ENCODE results near the gene EPHB2. TPM values are rescaled to one million over a fixed set of nuclear protein-coding genes. Genes with fewer than 3 reads are reported as not detected.

Gene EPHB2
- total and polyA plus RNA-seq, 2 of the 13 experiments (the other 11 are each of a cell fraction or from before 2014, with no cell fraction given) = 0.03 to 0.11 TPM

GRCh38 chr1:22963044-22963677, 252.5 kb downstream of the EPHB2 start (continued):
- TF ChIP-seq TRAFD1 (CRISPR knock-in tag; IDR thresholded peaks at IDR 0.05; ENCODE audit: borderline replicate concordance) (no peak), ZNF607 (CRISPR knock-in tag; IDR thresholded peaks at IDR 0.05; ENCODE audit: borderline replicate concordance) (no peak; the same call in 1 of the 2 replicates), ZNF513 (CRISPR knock-in tag; conservative IDR thresholded peaks at IDR 0.05) (no peak), FOXP1 (IDR thresholded peaks at IDR 0.05) (no peak), FOXP1 (CRISPR knock-in tag; IDR thresholded peaks at IDR 0.05) (peak; percentile 32; the same call in 1 of the 2 replicates), DMTF1 (CRISPR knock-in tag; IDR thresholded peaks at IDR 0.05) (no peak), BRCA1 (CRISPR knock-in tag; IDR thresholded peaks at IDR 0.05) (peak; percentile 8; the same call in 1 of the 2 replicates), STAT6 (CRISPR knock-in tag; IDR thresholded peaks at IDR 0.05; ENCODE audit: borderline replicate concordance) (no peak), THRA (CRISPR knock-in tag; IDR thresholded peaks at IDR 0.05; ENCODE audit: borderline replicate concordance) (peak; percentile 42; the same call in 1 of the 2 replicates), ZNF562 (CRISPR knock-in tag; IDR thresholded peaks at IDR 0.05; ENCODE audit: borderline replicate concordance) (no peak), ZNF772 (CRISPR knock-in tag; IDR thresholded peaks at IDR 0.05) (0 out of 2 replicates have a peak, but pooled peaks have one; percentile 46), SIX1 (CRISPR knock-in tag; IDR thresholded peaks at IDR 0.05; ENCODE audit: borderline replicate concordance) (no peak), ZNF138 (CRISPR knock-in tag; IDR thresholded peaks at IDR 0.05; ENCODE audit: low read depth) (no peak), ZSCAN20 (CRISPR knock-in tag; IDR thresholded peaks at IDR 0.05; ENCODE audit: borderline replicate concordance) (no peak), TARDBP (CRISPR knock-in tag; IDR thresholded peaks at IDR 0.05) (peak; percentile 86), GTF3A (CRISPR knock-in tag; conservative IDR thresholded peaks at IDR 0.05) (no peak), ZNF543 (CRISPR knock-in tag; IDR thresholded peaks at IDR 0.05) (no peak), ZNF724P (CRISPR knock-in tag; IDR thresholded peaks at IDR 0.05; ENCODE audit: borderline replicate concordance) (no peak)

Data from HepG2 (cell line).